Stomach (tissue), 4 donors: ENCODE results near the gene DNAJC3.
"Not testable (repeated sequence)": the region's sequence is repeated elsewhere in the genome, so short reads cannot be mapped to it uniquely, and the experiment has no call there.

Experiments
- CTCF ChIP-seq, 7 experiments: fragments of 450-650 bp in 4 of 7; fragments of 200-600 bp in 3 of 7; sonication (generic) in 3 of 7; IDR thresholded peaks; one replicate each; pipeline ENCODE4 v1.5.1; 2016 to 2019; ENCODE audit warnings: antibody characterized with exemption in 7 of 7, control low read depth in 2 of 7, mild to moderate bottlenecking in 1 of 7
- EP300 ChIP-seq: sonication (generic); formaldehyde crosslinking; IDR thresholded peaks from one replicate; pipeline ENCODE4 v1.6.1; 2017; ENCODE audit warnings: antibody characterized with exemption
- POLR2AphosphoS5 ChIP-seq, 3 donors: sonication (generic); formaldehyde crosslinking; IDR thresholded peaks; one replicate each; pipeline ENCODE4 v1.6.1; 2016; ENCODE audit warnings: antibody characterized with exemption in 3 of 3

GRCh38 chr13:95762626-95763025 is 85.7 kb downstream of the DNAJC3 start:
- not testable (repeated sequence) for TF ChIP-seq CTCF (IDR thresholded peaks at IDR 0.05); POLR2AphosphoS5 (IDR thresholded peaks at IDR 0.05); EP300
